Measurements from ENCODE around the gene AUNIP. TPM values are rescaled to one million over a fixed set of nuclear protein-coding genes. Genes with fewer than 3 reads are reported as not detected.

Gene AUNIP
- total and polyA plus RNA-seq, 2 of the 8 experiments (the other 6 are each of a cell fraction or from before 2014, with no cell fraction given), result 18.6 to 23.2 TPM

DNA sequence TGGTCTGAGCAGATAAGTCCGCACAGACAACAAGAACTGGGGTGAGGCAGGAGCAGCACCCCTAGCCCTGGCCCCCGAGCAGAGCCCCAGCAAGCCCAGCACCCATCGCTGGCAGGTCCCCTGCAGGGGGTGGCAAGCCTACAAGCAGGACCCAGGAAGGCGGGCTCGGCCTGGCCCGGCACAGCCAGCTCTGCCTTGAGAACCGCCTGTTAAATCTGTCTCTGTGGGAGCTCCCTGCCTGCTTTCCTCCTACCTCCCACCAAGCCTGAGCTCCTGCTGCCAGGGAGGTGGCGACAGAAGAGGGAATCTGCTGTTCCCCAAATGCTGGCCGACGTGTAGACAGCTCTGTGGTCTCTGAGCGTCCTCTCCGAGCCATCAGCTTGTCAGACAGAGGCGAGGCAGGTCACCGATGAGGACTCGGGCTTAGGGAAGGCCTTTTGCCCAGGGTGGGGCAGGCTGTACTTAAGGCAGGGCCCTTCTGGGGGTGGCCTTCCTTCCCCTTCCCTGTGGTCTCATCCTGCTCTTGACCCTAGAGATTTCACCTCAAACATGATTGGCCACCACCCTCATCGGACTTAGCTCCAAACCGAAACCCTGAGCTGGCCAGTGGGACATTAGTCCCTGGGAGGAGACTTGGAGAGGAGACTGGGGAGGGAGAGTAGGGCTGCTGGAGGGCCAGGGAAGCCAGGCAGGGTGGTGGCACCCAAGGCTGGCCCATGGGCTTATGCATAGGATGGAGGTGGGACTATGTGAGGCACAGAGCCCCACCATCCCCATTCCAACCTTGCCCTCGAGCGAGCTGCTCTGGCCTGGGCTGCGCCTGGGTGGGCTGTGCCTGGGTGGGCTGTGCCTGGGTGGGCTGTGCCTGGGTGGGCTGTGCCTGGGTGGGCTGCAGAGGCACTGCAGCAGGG lies 51.5 kb downstream of the AUNIP start:
- FAIRE-seq, result no peak
- no peak overlapping the region for H2BK15ac ChIP-seq (ENCODE audit: low read length)
- peaks cover 2 to 13% of the 10 kb centered on the region in 2 experiments for H4K20me1 ChIP-seq (replicated peaks in 1 of 2; ENCODE audit: control insufficient read depth in 1 of 2, insufficient read depth in 2 of 2, low read length in 2 of 2)
- TF ChIP-seq SP2 (IDR thresholded peaks at IDR 0.05; ENCODE audit: low read length), result no peak

More for the DNA sequence above, 51.5 kb downstream of the AUNIP start:
- WGBS, 2 experiments (ENCODE audit: extremely low coverage in 1 of 2, insufficient coverage in 1 of 2, insufficient read length in 1 of 2, insufficient replicate concordance in 2 of 2, low coverage in 1 of 2, low lambda C conversion rate in 2 of 2, missing lambda C conversion rate in 1 of 2), result 90% methylated on average over 16 of the region's 20 CpGs; no CpG with 5 or more reads in 1 of the 2 experiments
- no peak overlapping the region for H4K91ac ChIP-seq (replicated peaks; ENCODE audit: insufficient read length, low read length)
- no peak for DNase-seq (ENCODE audit: low read depth in 1 of 2, low spot score in 2 of 2)
- no peak overlapping the region for H3K23ac ChIP-seq (ENCODE audit: insufficient read length)
- H2BK20ac ChIP-seq (ENCODE audit: low read length), result no peak overlapping the region
- H3K4me3 ChIP-seq (ENCODE audit: extremely low read depth in 1 of 4, insufficient read depth in 2 of 4, low read depth in 3 of 4, low read length in 4 of 4), result no peak overlapping the region
- no peak overlapping the region for H3K4me2 ChIP-seq (ENCODE audit: insufficient read depth in 1 of 2, low read depth in 2 of 2, low read length in 2 of 2)
- no peaks in the 10 kb centered on the region for H3K23me2 ChIP-seq (ENCODE audit: low read depth, low read length)
- no peaks in the 10 kb centered on the region; the same call in 1 of the 2 replicates for H3K79me1 ChIP-seq (ENCODE audit: low read depth, low read length)
- H3K4me1 ChIP-seq (replicated peaks in 1 of 4; ENCODE audit: control insufficient read depth in 3 of 4, insufficient read depth in 4 of 4, low read length in 3 of 4), result peaks cover 0 to 5% (median 2%) of the 10 kb centered on the region in 4 experiments; a peak in 4 of 7 replicates
- H3K27me3 ChIP-seq (replicated peaks in 1 of 4; ENCODE audit: control insufficient read depth in 3 of 4, extremely low read depth in 1 of 4, insufficient read depth in 3 of 4, low read length in 3 of 4), result no peaks in the 10 kb centered on the region
- H2BK12ac ChIP-seq (ENCODE audit: low read depth, low read length), result no peak overlapping the region
- H3K27ac ChIP-seq (ENCODE audit: low read depth, low read length), result no peak overlapping the region
- no peak overlapping the region for H3K14ac ChIP-seq (ENCODE audit: insufficient read length)
- no peak overlapping the region for H2AFZ ChIP-seq (ENCODE audit: low read length)
- H2BK5ac ChIP-seq (ENCODE audit: low read depth, low read length), result no peak overlapping the region
- H2AK5ac ChIP-seq (ENCODE audit: low read depth, low read length), result no peak overlapping the region
- no peak overlapping the region for H3K9ac ChIP-seq (replicated peaks in 1 of 4; ENCODE audit: extremely low read depth in 1 of 4, low read depth in 3 of 4, low read length in 3 of 4)
- H3K4ac ChIP-seq (replicated peaks; ENCODE audit: insufficient read length, low read depth, low read length), result no peak overlapping the region
- H3K36me3 ChIP-seq (ENCODE audit: control insufficient read depth in 2 of 4, insufficient read depth in 4 of 4, low read length in 3 of 4), result peaks cover 0 to 13% (median 6%) of the 10 kb centered on the region in 4 experiments; a peak in 5 of 8 replicates
- H2BK120ac ChIP-seq (replicated peaks; ENCODE audit: low read depth, low read length), result no peak overlapping the region
- H3K18ac ChIP-seq (ENCODE audit: extremely low read depth, low read length), result no peak overlapping the region
- ChIA-PET CTCF (ENCODE audit: partially characterized antibody) (interaction anchor here (0.5 to 8.2 kb wide), 18 partner anchors 7 to 528 kb away, joined by 3 to 83 read pairs (median 4); partner anchors contain the start of gene SELENON), POLR2A (ENCODE audit: partially characterized antibody) (interaction anchor here (0.5 to 5.6 kb wide), 2 partner anchors 12 to 243 kb away, joined by 3 to 32 read pairs; partner anchors contain the start of gene MTFR1L)
- H4K8ac ChIP-seq (ENCODE audit: extremely low read depth, insufficient read depth, low read length), result no peak overlapping the region
- no peak overlapping the region for H3K56ac ChIP-seq (replicated peaks; ENCODE audit: insufficient read length, low read depth, low read length)
- H4K5ac ChIP-seq (ENCODE audit: insufficient read length, low read depth, low read length), result no peak overlapping the region
- H3K9me3 ChIP-seq (ENCODE audit: insufficient read depth in 2 of 2, low read depth in 1 of 2, low read length in 1 of 2), result no peaks in the 10 kb centered on the region
- no peaks in the 10 kb centered on the region for H3K79me2 ChIP-seq (ENCODE audit: control insufficient read depth in 1 of 2, insufficient read depth in 2 of 2, low read length in 2 of 2)

Data from H1 (cell line).